GM19023 (cell line): ENCODE results near the gene MRFAP1L1.
"Not testable (repeated sequence)": the region's sequence is repeated elsewhere in the genome, so short reads cannot be mapped to it uniquely, and the experiment has no call there.

Experiments used
- ATAC-seq: cut with Tn5 transposase; IDR thresholded peaks from one replicate; pipeline ENCODE4 v1.9.1; 2021; ENCODE audit warnings: mild to moderate bottlenecking, moderate library complexity; ENCODE audit not compliant: unreplicated experiment

MRFAP1L1 gene

GRCh38 chr4:6734165-6734786 lies 24.6 kb upstream of the MRFAP1L1 start:
- ATAC-seq = no peak

GRCh38 chr4:6733358-6734164 lies 23.9 kb upstream of the MRFAP1L1 start:
- ATAC-seq = no peak

GRCh38 chr4:6732441-6733357 lies 23.0 kb upstream of the MRFAP1L1 start:
- ATAC-seq = no peak

GRCh38 chr4:6731780-6732179 lies 22.1 kb upstream of the MRFAP1L1 start:
- ATAC-seq = no peak

- no peak for ATAC-seq
Observed at GRCh38 chr4:6731318-6731675, 21.6 kb upstream of the MRFAP1L1 start.

GRCh38 chr4:6730603-6731317 lies 21.1 kb upstream of the MRFAP1L1 start:
- no peak for ATAC-seq

GRCh38 chr4:6728320-6729029 lies 18.8 kb upstream of the MRFAP1L1 start:
- ATAC-seq = no peak

- ATAC-seq = no peak
Observed at GRCh38 chr4:6727943-6728250, 18.2 kb upstream of the MRFAP1L1 start.

- no peak for ATAC-seq
Observed at GRCh38 chr4:6727081-6727942, 17.6 kb upstream of the MRFAP1L1 start.

- not testable (repeated sequence) for ATAC-seq
Observed at GRCh38 chr4:6725427-6725961, 15.8 kb upstream of the MRFAP1L1 start.

- ATAC-seq = no peak
Observed at GRCh38 chr4:6724421-6725111, 14.9 kb upstream of the MRFAP1L1 start.

- ATAC-seq = no peak
Observed at GRCh38 chr4:6723851-6724250, 14.2 kb upstream of the MRFAP1L1 start.

GRCh38 chr4:6722891-6723290 lies 13.2 kb upstream of the MRFAP1L1 start:
- no peak for ATAC-seq

- ATAC-seq = no peak
Observed at GRCh38 chr4:6721121-6721520, 11.5 kb upstream of the MRFAP1L1 start.

GRCh38 chr4:6720202-6720699 lies 10.6 kb upstream of the MRFAP1L1 start:
- ATAC-seq = no peak

- ATAC-seq = no peak
Observed at GRCh38 chr4:6719611-6720179, 10.0 kb upstream of the MRFAP1L1 start.

GRCh38 chr4:6718932-6719610 lies 9.4 kb upstream of the MRFAP1L1 start:
- ATAC-seq = no peak
